HCT116 (cell line): ENCODE results near the gene MBLAC1.

Source experiments
- CTCF ChIP-seq, 3 experiments: fragments of 200-600 bp in 1 of 3; sonication (generic) in 1 of 3; IDR thresholded peaks in 2 of 3; conservative IDR thresholded peaks in 1 of 3; 2 replicates each; pipeline ENCODE4 v1.5.1; 2012 to 2017; ENCODE audit warnings: low read depth in 2 of 3, low read length in 2 of 3, antibody characterized with exemption in 1 of 3, borderline replicate concordance in 1 of 3, control low read depth in 1 of 3, mild to moderate bottlenecking in 1 of 3, mixed read lengths in 1 of 3, mixed run types in 1 of 3, moderate library complexity in 1 of 3; ENCODE audit not compliant: insufficient read depth in 1 of 3
- EZH2 ChIP-seq: fragments of 200-600 bp; sonication (generic); IDR thresholded peaks from 2 replicates; pipeline ENCODE4 v1.6.1; 2017; ENCODE audit warnings: antibody characterized with exemption, mixed run types
- YY1 ChIP-seq: IDR thresholded peaks from 2 replicates; pipeline ENCODE4 v1.6.1; 2011; ENCODE audit warnings: low read length, low read depth, moderate library complexity, mild to moderate bottlenecking; ENCODE audit not compliant: insufficient replicate concordance; ENCODE audit errors: extremely low read depth

- TF ChIP-seq CTCF (IDR thresholded peaks at IDR 0.05 in 2 of 3, conservative IDR thresholded peaks at IDR 0.05 in 1 of 3; ENCODE audit: borderline replicate concordance in 1 of 3, insufficient read depth in 1 of 3, low read depth in 2 of 3, low read length in 2 of 3) (no peak), YY1 (no peak), EZH2 (no peak)
These were observed 41.2 kb downstream of the MBLAC1 start for GRCh38 chr7:100167912-100168323.
